Activated CD4-positive, CD25-positive, alpha-beta regulatory T cell treated with anti-CD3 and anti-CD28 coated beads, Interleukin-2, amount 50 U/mL, for 16 hours (primary cell): Measurements from ENCODE around the gene PCDH17.

ENCODE experiments used
- DNase-seq: peaks from one replicate; pipeline ENCODE4 v3.0.0-alpha.2; 2020; ENCODE audit warnings: low read depth, low spot score

Gene PCDH17

DNA sequence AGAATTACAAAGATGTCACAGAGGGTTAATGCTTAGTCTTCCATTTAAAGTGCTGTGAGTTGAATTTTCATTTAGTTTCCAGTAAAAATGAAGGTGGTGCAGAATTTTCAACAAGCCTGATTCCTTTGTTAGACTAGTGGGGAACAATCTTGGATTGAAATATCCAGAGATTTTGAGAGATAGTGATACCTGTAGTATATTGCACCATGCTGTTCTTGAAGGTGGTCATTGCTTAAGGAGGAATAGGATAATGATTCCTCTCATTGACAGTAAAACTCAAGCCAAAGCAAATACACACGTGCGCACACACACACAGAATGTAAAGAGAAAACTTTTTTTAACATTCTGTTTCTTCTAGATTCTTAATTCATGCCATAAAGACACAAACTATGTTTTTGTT is 5.3 kb downstream of the PCDH17 start:
- no peak for DNase-seq

DNA sequence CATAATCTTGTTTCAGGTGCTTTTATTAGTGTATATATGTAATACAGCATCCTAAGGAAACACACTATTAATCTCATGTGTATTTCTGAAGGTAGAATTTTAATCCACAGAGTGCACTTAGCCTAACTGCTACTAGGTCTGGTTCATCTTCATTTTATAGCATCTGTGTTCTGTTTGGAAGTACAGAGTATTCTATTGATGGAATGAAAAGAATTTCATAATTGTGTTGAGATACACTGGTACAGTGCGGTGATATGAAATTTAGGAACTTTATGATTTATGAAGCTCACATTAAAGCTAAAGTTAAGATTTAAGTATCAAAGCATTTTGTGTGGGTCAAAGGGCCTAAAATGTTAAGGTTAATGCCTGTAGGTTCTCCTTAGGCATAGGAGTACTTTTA is 6.0 kb downstream of the PCDH17 start:
- DNase-seq, result no peak

DNA sequence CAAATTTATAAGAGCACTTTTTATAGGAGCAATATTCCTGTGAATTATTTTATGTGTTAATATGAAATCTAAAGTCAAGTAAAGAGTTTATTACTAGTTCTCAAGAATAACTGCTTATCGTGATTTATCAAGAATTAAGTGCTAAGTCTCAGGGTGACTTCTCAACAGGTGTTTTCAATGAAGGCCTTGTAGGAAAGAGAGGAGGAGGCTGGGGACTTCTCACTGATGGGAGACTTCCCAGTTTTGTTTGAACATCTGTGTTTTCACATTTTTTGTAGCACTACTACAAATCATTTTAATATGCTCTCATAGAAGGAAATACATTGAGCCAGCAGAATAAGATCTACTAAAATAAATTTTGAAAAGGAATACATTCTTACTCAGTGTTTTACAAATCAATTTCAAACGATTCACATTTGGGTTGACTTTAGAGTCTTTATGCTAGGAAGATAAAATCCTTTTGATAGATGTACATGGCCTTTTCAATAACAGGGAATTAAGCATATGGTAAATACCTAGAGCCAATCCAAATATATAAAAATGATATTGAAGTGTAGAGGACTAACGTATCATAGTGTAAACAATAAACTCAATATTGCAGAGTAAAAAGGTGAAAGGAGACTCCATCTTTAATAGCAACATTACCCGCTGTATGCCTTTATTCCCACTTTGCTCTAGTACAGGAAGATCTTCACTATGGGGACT is 6.8 kb downstream of the PCDH17 start:
- no peak for DNase-seq

DNA sequence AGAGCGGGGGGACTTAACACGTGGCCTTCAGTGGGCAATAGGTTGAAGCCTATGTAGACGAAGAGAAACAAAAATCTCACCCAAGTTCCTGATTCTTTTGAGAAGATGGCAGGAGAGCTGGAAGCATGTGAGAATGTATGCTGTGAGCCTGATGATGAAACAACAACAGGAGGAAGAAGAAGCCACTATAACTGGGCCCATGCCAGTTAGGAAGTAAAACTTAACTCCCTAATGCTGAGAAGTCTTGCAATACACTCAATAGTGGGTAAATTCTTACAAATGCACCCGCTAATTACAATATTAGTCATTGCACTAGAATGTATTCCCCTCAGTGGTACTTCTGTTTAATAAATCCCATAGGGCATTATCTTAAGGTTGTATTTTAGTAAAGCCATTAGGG is 9.1 kb downstream of the PCDH17 start:
- no peak for DNase-seq

DNA sequence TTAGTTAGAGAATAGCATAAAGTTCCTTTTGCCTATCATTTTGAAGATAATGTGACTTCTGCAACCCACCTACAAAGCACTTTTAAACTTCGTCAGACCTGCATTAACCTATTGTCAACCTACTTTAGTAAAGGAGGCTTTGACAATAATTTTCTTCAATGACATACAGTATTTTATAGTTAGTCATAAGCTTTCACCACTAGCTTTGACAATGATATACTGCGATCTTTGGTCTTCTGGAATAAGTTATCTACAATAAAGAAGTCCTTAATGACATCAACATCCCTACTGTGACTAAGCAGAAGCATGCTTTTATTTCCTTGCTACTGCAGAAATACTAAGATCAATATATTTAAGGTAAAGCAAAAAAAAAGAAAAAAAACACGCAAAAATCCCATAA is 9.5 kb downstream of the PCDH17 start:
- no peak for DNase-seq

DNA sequence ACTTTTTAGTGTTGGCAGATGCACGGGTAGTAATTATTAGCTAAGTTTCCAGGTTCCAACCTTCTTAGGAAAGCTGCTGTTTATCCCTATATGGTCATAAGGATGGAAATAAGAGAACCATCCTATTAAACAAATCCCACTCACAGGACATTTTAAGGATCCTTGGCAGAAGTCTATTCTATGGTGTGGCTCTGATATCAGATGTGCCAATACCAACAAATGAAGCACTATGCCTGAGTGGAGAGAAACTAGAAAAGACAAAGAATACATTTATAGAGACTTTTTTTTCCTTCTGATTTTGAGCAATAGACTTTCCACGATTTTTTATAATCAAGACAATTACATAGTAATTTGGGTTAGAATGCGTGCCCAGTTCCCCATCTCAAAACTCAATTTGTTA is 12.6 kb downstream of the PCDH17 start:
- DNase-seq, result no peak

DNA sequence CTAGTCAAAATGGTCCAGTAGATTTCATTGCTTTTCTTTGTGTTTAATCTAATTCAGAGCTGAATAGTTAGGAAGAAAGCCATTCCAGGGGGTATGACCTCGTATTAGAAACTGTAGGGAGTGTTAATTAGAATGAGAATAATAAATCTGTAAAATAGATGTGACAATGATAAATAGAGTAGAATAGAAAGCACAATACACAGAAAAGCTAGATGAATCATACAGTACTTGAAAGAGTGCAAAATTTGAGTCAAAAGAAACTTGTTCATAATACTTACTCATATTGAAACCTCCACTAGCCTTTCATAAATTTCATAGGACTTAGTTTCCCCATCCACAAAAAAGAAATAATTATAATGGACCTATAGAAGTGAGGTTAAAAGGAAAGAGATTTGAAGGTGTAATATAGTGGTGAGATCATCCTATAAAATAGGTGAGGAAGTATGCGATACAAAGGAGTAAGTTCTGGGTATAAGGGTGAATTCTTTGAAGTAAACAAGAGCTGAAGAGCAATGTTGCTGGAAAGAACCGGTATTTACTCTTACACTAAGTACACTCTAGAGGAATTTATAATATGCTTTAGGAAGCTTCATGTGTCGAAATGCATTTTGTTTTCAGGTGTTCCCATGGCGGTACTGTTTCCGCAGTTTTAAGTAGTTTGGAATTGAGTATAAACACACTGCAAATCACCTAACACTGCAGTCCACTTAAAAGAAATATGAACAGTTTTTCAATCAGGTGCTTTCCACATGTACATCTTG is 21.9 kb downstream of the PCDH17 start:
- DNase-seq, result no peak

DNA sequence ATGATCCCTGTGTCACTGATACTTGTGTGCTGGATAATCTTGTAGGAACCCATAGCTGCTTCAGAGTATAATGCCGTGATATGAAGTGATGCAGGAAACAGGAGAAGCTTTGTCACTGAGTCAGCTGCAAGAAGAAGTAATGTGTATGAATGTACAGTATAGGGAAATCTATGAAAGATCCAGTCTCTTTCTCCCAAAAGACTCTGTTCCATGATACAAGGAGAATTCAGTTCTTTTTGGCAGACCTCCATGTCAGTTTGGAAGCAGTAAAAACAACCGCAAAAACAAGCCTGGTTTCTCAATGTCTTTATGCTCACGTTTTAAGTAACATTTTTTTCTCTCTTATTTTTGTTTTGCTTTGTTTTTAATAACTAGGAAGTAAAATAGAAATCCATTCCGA is 33.9 kb downstream of the PCDH17 start:
- no peak for DNase-seq

DNA sequence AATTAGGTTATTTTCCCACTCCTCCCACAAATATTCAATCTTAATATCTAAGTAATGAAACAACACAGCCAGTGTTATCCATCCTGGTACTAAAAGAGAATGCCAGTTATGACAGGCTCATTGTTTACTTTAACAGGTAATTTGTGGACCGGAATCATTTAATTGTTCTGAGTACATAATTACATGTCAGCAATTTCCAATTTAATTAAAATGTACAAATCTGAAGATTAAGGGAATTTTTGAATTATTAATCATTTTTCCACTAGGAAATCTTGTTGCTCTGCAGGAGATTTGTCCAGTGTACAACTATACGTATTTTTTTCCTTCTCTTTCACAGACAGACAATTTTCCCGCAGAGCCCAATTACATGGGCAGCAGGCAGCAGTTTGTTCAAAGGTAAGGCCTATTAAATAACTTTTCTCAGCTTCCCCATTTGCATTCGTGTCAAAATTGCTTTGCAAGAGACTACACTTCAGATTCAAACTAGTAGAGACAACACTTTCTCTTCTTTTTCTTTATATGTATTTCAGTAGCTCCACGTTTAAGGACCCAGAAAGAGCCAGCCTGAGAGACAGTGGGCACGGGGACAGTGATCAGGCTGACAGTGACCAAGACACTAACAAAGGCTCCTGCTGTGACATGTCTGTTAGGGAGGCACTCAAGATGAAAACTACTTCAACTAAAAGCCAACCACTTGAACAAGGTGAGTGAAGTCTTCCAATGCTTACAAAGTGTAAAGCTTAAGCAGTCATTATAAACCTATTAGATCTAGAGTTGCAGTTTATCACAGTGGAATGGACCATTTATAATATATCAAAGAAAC is 34.8 kb downstream of the PCDH17 start:
- no peak for DNase-seq

DNA sequence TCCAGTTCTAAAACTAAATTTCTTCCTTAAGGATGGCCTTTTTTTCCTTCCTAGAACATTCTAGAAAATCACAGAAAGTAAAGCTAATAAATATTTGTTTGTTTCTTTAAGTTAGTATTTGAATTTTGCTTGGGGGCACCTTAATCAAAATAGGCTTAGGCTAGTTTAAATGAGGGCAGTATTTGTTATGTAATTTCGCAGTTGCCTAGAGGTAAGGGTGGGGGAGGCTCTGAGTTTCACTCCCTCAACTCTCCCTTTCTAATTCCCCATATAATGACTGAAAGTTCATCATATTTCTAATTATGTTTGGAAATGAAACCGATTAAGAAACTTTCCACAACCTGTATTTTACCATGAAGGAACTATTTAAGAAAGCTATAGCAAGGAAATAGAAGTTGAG is 40.6 kb downstream of the PCDH17 start:
- DNase-seq, result no peak

DNA sequence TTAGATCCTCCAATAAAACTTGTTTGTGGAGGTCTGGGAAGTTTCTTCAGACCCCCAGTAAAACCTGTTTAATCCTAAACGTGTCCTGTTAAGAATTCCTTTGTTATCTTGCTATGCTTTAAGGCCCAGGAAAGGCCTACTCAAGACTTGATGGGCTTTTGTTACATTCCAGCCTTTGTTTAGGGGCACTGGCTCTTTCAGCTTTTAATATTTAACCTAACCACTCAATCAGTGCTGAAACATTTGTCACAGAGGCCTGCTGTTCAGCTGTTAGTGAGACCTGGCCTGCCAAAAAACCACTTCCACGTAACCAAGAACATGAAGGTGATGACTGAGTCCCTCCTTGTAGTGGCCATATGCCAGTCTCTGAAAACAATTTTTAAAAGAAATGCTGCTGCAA is 41.7 kb downstream of the PCDH17 start:
- DNase-seq, result no peak

DNA sequence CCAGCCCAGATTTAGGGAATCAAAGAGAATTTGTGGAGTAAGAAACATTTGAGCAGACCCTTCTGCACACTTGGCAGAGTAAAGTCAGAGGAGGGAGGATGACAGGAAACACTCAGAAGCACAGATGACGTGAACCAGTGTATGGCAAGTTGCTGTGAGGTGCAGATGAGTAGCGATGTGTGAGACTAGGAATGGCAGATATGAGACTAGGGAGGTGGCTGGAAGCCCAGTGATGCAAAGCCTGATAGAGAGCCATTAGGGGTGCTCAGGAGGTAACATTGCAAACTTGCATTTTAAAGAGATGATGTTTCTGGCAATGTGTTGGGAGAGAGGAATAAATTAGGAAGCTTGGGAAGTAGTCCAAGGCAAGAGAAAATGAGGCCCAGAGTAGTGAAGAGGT is 44.0 kb downstream of the PCDH17 start:
- DNase-seq, result no peak

DNA sequence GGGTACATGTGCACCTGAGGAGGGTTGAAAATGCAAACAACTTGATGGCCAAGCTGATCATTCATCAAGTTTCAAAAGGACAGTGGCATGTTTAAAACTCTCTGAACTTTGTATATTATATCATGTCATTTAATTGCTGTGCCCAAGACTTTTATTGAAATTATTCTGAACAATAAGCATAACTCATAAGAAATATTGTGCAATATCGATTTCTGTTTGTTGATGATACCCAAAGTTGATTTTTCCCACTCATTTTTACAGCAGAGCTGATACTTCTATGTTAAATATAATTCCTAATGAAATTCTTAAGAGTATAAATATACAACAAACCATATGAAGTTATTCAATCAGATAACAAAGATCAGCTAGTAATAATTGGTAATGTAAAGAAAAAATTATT is 49.1 kb downstream of the PCDH17 start:
- no peak for DNase-seq

DNA sequence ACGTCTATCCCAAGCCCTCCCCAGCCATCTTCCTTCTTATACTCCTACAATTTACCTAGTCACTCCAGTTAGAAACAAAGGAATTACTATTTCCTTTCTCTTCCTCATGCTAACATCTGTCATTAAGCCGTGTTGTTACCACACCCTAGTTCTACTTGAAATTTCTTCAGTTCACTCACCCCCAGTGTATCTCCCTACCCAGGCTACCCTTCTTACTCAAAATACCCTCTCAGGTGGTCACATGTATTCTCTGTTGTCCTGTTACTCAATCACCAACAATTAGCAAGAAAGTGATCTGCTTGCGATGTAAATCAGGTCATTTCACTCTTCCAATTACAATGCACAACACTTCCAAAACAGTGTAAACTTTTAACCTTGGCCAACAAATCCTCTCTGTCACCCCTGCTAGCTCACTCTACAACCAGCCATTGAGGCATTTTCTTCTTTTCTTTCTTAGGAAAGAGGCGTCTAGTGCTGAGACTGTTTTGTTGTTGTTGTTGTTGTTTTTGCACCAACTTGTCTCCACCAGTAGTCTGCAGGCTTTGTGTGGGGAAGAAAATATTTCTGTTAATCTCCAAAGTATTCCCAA is 50.7 kb downstream of the PCDH17 start:
- DNase-seq, result no peak

DNA sequence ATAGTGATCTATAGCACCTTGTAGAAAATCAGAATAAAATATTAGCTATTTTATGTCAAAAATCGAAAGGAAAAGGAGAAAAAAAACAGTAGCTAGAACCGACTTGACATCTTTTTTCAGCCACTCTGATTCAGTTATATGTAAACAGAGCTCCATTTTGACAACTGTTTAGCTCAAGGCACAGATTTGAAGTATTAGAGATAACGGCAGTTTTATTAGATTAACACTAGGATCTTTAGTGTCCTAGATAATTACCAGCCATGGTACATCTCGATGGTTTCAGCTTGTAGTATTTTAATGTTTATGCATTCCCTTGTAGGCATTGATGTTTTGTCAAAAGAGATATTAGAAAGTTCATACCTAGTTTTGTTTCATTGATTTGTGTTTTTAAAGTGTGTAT is 67.3 kb downstream of the PCDH17 start:
- DNase-seq, result no peak

DNA sequence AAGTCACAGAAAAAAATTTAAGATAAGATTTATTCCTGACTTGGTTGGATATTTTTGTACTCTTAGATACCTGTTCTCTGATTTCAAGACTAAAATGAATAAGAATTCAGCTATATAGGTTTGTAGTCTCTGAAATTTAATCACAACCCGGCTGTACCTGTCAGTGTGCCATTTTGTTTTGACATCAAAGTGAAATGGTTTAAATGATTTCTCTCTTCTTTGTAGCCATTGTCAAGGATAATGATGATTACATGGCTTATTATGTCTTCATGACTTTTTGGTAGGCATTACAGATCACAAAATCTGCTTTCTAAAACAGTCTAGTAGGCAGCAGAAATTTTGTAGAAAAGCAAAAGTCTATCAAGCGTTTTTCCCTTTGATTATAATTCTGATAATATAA is 72.5 kb downstream of the PCDH17 start:
- DNase-seq, result no peak

DNA sequence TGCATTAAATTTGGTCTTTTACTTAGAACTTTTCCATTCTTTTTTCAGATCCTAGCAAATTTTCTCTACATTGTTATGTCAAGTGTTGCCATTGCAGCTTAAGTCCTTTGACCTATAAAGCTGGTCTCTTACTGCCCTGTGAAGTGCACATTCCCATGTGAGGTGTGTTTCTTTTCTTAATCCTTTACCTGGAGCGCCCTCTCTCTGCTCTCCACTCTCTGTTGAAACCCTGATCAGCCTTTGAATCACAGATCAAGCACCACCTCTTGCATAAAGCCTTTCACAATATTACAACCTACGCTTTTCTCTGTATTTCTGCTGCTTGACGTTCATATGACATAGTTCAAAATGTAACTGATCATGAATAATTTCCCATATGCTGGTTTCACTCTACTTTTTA is 84.8 kb downstream of the PCDH17 start:
- DNase-seq, result no peak

DNA sequence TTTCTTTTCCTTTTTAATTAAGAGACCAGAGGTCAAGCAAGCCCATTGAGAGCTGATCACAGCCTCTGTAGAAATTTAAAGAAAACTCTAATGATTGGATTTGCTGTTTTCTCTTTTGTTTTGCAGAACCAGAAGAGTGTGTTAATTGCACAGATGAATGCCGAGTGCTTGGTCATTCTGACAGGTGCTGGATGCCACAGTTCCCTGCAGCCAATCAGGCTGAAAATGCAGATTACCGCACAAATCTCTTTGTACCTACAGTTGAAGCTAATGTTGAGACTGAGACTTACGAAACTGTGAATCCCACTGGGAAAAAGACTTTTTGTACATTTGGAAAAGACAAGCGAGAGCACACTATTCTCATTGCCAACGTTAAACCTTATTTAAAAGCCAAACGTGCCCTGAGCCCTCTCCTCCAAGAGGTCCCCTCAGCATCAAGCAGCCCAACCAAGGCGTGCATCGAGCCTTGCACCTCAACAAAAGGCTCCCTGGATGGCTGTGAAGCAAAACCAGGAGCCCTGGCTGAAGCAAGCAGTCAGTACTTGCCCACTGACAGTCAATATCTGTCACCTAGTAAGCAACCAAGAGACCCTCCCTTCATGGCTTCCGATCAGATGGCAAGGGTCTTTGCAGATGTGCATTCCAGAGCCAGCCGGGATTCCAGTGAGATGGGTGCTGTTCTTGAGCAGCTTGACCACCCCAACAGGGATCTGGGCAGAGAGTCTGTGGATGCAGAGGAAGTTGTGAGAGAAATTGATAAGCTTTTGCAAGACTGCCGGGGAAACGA is 93.1 kb downstream of the PCDH17 start:
- no peak for DNase-seq

DNA sequence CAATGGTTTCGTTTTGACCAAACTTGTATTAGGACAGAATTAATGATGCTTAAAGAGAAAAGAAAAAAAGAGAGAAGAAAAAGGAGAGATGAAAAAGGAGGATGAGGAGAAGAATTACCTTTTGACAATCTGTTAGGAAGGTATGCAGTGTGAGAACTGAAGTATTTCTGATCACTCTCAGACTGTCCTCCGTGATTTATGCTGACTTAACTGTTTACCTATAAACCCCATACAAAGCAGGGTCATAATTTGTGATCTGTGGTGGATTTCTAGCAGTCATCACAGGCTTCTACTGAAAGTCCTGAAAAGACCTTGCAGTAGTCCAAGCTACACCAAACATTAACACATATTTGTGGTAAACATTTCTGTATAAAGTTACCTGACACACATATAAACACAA is 93.9 kb downstream of the PCDH17 start:
- DNase-seq, result no peak

DNA sequence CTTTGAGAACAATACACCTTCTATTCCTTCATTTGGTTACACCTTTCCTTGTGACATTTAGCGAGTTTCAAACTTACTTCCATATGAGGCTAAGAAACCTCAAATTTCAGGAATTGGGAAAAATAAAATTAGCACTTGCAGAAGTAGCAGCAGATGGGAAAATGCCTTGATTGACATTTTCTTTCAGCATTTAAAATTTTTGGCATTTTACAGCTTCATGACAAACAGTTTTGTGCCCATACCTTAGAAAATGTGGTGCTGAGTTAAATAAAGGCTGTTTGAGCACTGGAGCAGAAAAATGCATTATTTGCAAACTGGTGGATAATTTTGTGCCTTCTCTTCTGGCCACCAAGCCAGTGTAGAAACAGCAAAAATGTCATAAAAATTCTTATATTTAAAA is 95.4 kb downstream of the PCDH17 start:
- no peak for DNase-seq

DNA sequence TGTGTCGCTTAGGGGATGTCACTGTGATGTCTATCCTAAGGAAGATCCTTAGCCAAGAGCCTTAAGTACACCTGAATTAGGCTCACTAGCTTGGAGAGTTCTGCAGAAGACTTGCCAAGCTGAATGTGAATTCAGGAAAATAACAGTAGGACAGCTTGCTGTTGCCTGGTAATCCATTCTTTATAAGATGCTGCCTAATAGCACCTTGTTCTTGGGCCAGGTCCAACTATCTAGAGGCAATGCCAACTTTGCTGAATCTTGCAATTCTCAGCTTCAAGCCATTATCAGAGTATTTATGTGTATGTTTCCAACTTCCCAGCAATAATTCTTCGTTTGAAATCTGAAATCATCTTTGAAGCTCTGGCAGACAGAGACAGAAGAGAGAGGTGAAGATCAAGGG is 102.8 kb downstream of the PCDH17 start:
- no peak for DNase-seq

DNA sequence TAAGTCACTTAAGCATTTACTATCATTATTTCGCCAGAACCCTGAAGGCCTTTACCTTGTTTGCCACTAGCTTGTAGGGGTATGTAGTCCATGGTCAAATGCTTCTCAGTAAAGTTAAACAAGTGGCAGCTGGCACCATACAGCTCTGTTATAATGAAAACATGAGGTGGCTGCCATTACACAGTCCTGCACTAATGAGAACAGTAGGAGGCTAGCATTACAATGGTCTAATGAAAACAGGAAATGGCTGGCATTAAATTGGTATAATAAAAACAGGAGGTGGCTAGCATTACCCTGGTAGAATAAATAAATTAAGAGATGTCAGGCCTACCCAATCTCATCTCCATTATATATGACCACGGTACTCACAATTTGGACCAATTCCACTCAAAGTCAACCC is 107.5 kb downstream of the PCDH17 start:
- DNase-seq, result no peak
